Prostate gland (tissue), 2 donors: Measurements from ENCODE around the gene KRTAP2-2.

ENCODE experiments used
- CTCF ChIP-seq, 4 experiments: fragments of 200-600 bp in 2 of 4; fragments of 450-650 bp in 2 of 4; sonication (generic) in 2 of 4; IDR thresholded peaks; 1 replicate in 3 of 4; 2 replicates in 1 of 4; pipeline ENCODE4 v1.5.1; 2016 to 2019; ENCODE audit warnings: antibody characterized with exemption in 4 of 4, mild to moderate bottlenecking in 2 of 4, moderate library complexity in 2 of 4
- POLR2A ChIP-seq: fragments of 450-650 bp; IDR thresholded peaks from one replicate; pipeline ENCODE4 v1.6.1; 2016; ENCODE audit warnings: antibody characterized with exemption, mild to moderate bottlenecking
- POLR2AphosphoS5 ChIP-seq: sonication (generic); formaldehyde crosslinking; IDR thresholded peaks from one replicate; pipeline ENCODE4 v1.6.1; 2017; ENCODE audit warnings: antibody characterized with exemption

- TF ChIP-seq CTCF (IDR thresholded peaks at IDR 0.05) (no peak), POLR2AphosphoS5 (no peak), POLR2A (no peak)
These were observed 2.5 kb upstream of the KRTAP2-2 start for GRCh38 chr17:41057547-41057946.
